K562 (cell line): ENCODE results near the gene TRIM38. TPM values are rescaled to one million over a fixed set of nuclear protein-coding genes. Genes with fewer than 3 reads are reported as not detected.
A peak's percentile ranks its signal among the peaks of the same experiment; 100 is the strongest.

Source experiments
- ATAC-seq: fragments of 200-7000 bp; cut with Tn5 transposase; 3 replicates; pipeline ENCODE4 v1.9.1; 2020; ENCODE audit warnings: moderate library complexity
- BruUV-seq: library from RNA; stranded (reverse); fragments of 400-500 nt; replicated peaks from 2 replicates; lab custom pipeline; 2021; lab: Mats Ljungman, UMichigan
- CTCF ChIA-PET: fragments of 300-600 bp; formaldehyde crosslinking; extraction: SDS; loops from one replicate; lab custom pipeline; 2021; ENCODE audit warnings: low intra/inter-chr PET ratio; lab: Yijun Ruan, JAX
- POLR2A ChIA-PET: fragments of 300-600, 350-650 bp; sonication (Branson Sonifier 250); formaldehyde crosslinking; extraction: SDS; loops from one replicate; lab custom pipeline; 2021; ENCODE audit warnings: antibody characterized with exemption, inconsistent platforms; lab: Yijun Ruan, JAX
- DNase-seq, 4 experiments: peaks; one replicate each; pipeline versions ENCODE4 v3.0.0 to v3.0.0-alpha.2; 2011 to 2018; ENCODE audit warnings: low spot score in 3 of 4, mixed read lengths in 3 of 4; ENCODE audit errors: extremely low read depth in 1 of 4
- FAIRE-seq: peaks from 2 replicates; lab custom pipeline; 2011; peaks lifted over from hg19 to GRCh38; lab: Jason Lieb, UNC
- H2AFZ ChIP-seq: 2 replicates; pipeline ENCODE4 v1.6.0; 2011; ENCODE audit warnings: low read depth, low read length, control low read depth, inconsistent platforms
- H3K27ac ChIP-seq: fragments of 200-600 bp; 3 replicates; pipeline ENCODE4 v1.8.0; 2011; ENCODE audit warnings: low read depth, mild to moderate bottlenecking, control low read depth, inconsistent platforms, low read length, moderate library complexity, mixed read lengths; ENCODE audit errors: extremely low read depth
- H3K27me3 ChIP-seq, 2 experiments: fragments of 300-600 bp in 1 of 2; 2 replicates in 1 of 2; 3 replicates in 1 of 2; pipeline versions ENCODE4 v1.6.0 to v1.8.0; 2011; ENCODE audit warnings: inconsistent platforms in 2 of 2, low read length in 2 of 2, mild to moderate bottlenecking in 1 of 2, mixed read lengths in 1 of 2, moderate library complexity in 1 of 2; ENCODE audit not compliant: control insufficient read depth in 2 of 2, insufficient read depth in 2 of 2
- H3K36me3 ChIP-seq: fragments of 300-600 bp; 3 replicates; pipeline ENCODE4 v1.8.0; 2011; ENCODE audit warnings: mild to moderate bottlenecking, low read length, inconsistent platforms; ENCODE audit not compliant: control insufficient read depth, insufficient read depth
- H3K4me1 ChIP-seq, 2 experiments: fragments of 200-600 bp in 1 of 2; replicated peaks in 1 of 2; 2 replicates in 1 of 2; 3 replicates in 1 of 2; pipeline versions ENCODE4 v1.5.1 to v1.8.0; 2011; ENCODE audit warnings: inconsistent platforms in 2 of 2, low read length in 2 of 2, mild to moderate bottlenecking in 1 of 2, mixed read lengths in 1 of 2, moderate library complexity in 1 of 2; ENCODE audit not compliant: control insufficient read depth in 2 of 2, insufficient read depth in 2 of 2
- H3K4me2 ChIP-seq: 2 replicates; pipeline ENCODE4 v1.6.1; 2011; ENCODE audit warnings: low read length, control low read depth, inconsistent platforms, mixed read lengths; ENCODE audit not compliant: insufficient read depth
- H3K4me3 ChIP-seq: fragments of 200-600 bp; sonication (generic), shearing (Covaris generic); 2 replicates; pipeline ENCODE4 v1.5.1; 2016; ENCODE audit warnings: control low read depth, inconsistent platforms
- H3K79me2 ChIP-seq: fragments of 200-600 bp; 3 replicates; pipeline ENCODE4 v1.8.0; 2011; ENCODE audit warnings: low read length, inconsistent platforms; ENCODE audit not compliant: control insufficient read depth, insufficient read depth
- H3K9ac ChIP-seq, 2 experiments: 2 replicates each; pipeline versions ENCODE4 v1.6.0 to v1.6.1; 2011; ENCODE audit warnings: low read depth in 2 of 2, low read length in 2 of 2, control low read depth in 1 of 2, inconsistent platforms in 1 of 2, mild to moderate bottlenecking in 1 of 2, mixed read lengths in 1 of 2; ENCODE audit not compliant: insufficient read depth in 1 of 2
- H3K9me1 ChIP-seq: one replicate; pipeline ENCODE4 v1.6.0; 2011; ENCODE audit warnings: inconsistent platforms, mild to moderate bottlenecking, low read length, moderate library complexity; ENCODE audit not compliant: control insufficient read depth, insufficient read depth
- H3K9me3 ChIP-seq: replicated peaks from 2 replicates; pipeline ENCODE4 v1.5.1; 2011; ENCODE audit warnings: low read depth, low read length, inconsistent platforms; ENCODE audit not compliant: control insufficient read depth, insufficient read depth
- H4K20me1 ChIP-seq: replicated peaks from 2 replicates; pipeline ENCODE4 v1.6.1; 2011; ENCODE audit warnings: low read length, inconsistent platforms, mixed read lengths; ENCODE audit not compliant: control insufficient read depth, insufficient read depth
- DEAF1 ChIP-seq: fragments of 450-650 bp; formaldehyde crosslinking; IDR thresholded peaks from 2 replicates; pipeline ENCODE4 v1.4.0; 2020; ENCODE audit warnings: mild to moderate bottlenecking, moderate library complexity
- E2F3 ChIP-seq: fragments of 250-450 bp; sonication (Bioruptor Pico); IDR thresholded peaks from 2 replicates; pipeline ENCODE4 v1.4.0; 2020; ENCODE audit warnings: mild to moderate bottlenecking
- ELF4 ChIP-seq: fragments of 450-650 bp; formaldehyde crosslinking; IDR thresholded peaks from 2 replicates; pipeline ENCODE4 v1.4.0; 2022; ENCODE audit warnings: missing genetic modification characterization
- FOXK2 ChIP-seq, 2 experiments: fragments of 450-650 bp; IDR thresholded peaks in 1 of 2; conservative IDR thresholded peaks in 1 of 2; 2 replicates each; pipeline ENCODE4 v1.6.1; 2016; ENCODE audit warnings: low read depth in 2 of 2, mild to moderate bottlenecking in 1 of 2
- MLLT1 ChIP-seq, 2 experiments: fragments of 450-650 bp; IDR thresholded peaks; 2 replicates each; pipeline ENCODE4 v1.6.1; 2016
- NONO ChIP-seq, 2 experiments: fragments of 200-400 bp in 1 of 2; fragments of 450-650 bp in 1 of 2; formaldehyde crosslinking in 1 of 2; IDR thresholded peaks; 2 replicates each; pipeline ENCODE4 v1.6.1; 2017; ENCODE audit warnings: low read depth in 2 of 2, mild to moderate bottlenecking in 2 of 2, moderate library complexity in 2 of 2, low read length in 1 of 2
- SIN3A ChIP-seq, 2 experiments: fragments of 150-350 bp in 1 of 2; IDR thresholded peaks; 2 replicates each; pipeline ENCODE4 v1.6.1; 2011 to 2016; ENCODE audit warnings: borderline replicate concordance in 2 of 2, low read depth in 2 of 2, low read length in 2 of 2, mild to moderate bottlenecking in 2 of 2, moderate library complexity in 2 of 2; ENCODE audit not compliant: control insufficient read depth in 1 of 2
- SPI1 ChIP-seq: IDR thresholded peaks from 2 replicates; pipeline ENCODE4 v1.6.1; 2011; ENCODE audit warnings: low read depth, low read length, control low read depth, borderline replicate concordance
- ZC3H4 ChIP-seq: sonication (generic); formaldehyde crosslinking; IDR thresholded peaks from 2 replicates; pipeline ENCODE4 v1.9.0; 2021; ENCODE audit warnings: missing genetic modification reagents, borderline replicate concordance
- ZSCAN29 ChIP-seq: fragments of 450-650 bp; IDR thresholded peaks from 2 replicates; pipeline ENCODE4 v1.6.1; 2017
- WGBS: fragments of 100-300 bp; shearing (Covaris generic); methylation state at CpG from one replicate; pipeline ENCODE4 v1.1.6; 2016; ENCODE audit warnings: low coverage, mixed read lengths; ENCODE audit not compliant: insufficient coverage; ENCODE audit errors: missing lambda C conversion rate; 5-methylcytosine and 5-hydroxymethylcytosine counted together
- in situ Hi-C: fragments of 300-500 bp; cut with MboI; formaldehyde crosslinking; loops from 4 replicates; pipeline ENCODE4 v1.15.0; 2018; ENCODE audit warnings: inconsistent platforms, mixed read lengths
- intact Hi-C: fragments of 100-400 bp; cut with micrococcal nuclease; formaldehyde crosslinking; loops from 2 replicates; pipeline ENCODE4 v1.14.2; 2022
- polyA plus RNA-seq, 8 experiments: library from polyadenylated mRNA; depleted of rRNA in 4 of 8; stranded (reverse) in 5 of 8; unstranded in 3 of 8; fragments of >200 nt; fragmentation: Nextera tagmentation in 2 of 8; fragmentation: Illumina TruSeq in 1 of 8; extraction: Ambion mirVana in 2 of 8; extraction: Trizol in 1 of 8; gene quantifications; 2 replicates each; pipeline versions ENCODE4 v1.2.1 to v1.2.3, GENCODE V29; 2011 to 2014; ENCODE audit warnings: inconsistent platforms in 1 of 8, missing spikeins in 1 of 8
- total RNA-seq, 7 experiments: library from RNA; depleted of rRNA in 6 of 7; stranded (reverse); fragments of >200 nt in 6 of 7; fragmentation: Illumina TruSeq in 2 of 7; extraction: Trizol in 2 of 7; gene quantifications; 2 replicates each; pipeline versions ENCODE4 v1.2.1 to v1.2.3, GENCODE V29; 2011 to 2021; ENCODE audit warnings: low replicate concordance in 1 of 7
- TF ChIP-seq, protein P1 (sequence below): sonication (generic); formaldehyde crosslinking; IDR thresholded peaks from 2 replicates; pipeline ENCODE4 v1.4.0; 2020; ENCODE audit warnings: mild to moderate bottlenecking, missing genetic modification reagents

Gene TRIM38
- total and polyA plus RNA-seq, 9 of the 15 experiments (the other 6 are each of a cell fraction or from before 2014, with no cell fraction given), result 1.7 to 6.7 (median 6.3) TPM

- TF ChIP-seq, protein P1, sequence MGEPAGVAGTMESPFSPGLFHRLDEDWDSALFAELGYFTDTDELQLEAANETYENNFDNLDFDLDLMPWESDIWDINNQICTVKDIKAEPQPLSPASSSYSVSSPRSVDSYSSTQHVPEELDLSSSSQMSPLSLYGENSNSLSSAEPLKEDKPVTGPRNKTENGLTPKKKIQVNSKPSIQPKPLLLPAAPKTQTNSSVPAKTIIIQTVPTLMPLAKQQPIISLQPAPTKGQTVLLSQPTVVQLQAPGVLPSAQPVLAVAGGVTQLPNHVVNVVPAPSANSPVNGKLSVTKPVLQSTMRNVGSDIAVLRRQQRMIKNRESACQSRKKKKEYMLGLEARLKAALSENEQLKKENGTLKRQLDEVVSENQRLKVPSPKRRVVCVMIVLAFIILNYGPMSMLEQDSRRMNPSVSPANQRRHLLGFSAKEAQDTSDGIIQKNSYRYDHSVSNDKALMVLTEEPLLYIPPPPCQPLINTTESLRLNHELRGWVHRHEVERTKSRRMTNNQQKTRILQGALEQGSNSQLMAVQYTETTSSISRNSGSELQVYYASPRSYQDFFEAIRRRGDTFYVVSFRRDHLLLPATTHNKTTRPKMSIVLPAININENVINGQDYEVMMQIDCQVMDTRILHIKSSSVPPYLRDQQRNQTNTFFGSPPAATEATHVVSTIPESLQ (CRISPR knock-in tag), result 0 out of 2 replicates have a peak, but pooled peaks have one; percentile 83
- TF ChIP-seq MLLT1 (IDR thresholded peaks at IDR 0.05) (peak in 1 of 2 experiments; percentile 78; a peak in 2 of 4 replicates), ZSCAN29 (no peak)
- TF ChIP-seq, all 486 proteins: peak for 104
Measured at GRCh38 chr6:26020329-26021000, 57.9 kb downstream of the TRIM38 start (continued).

- H3K4me2 ChIP-seq, result peak overlapping the region; percentile 83
- H3K27me3 ChIP-seq, result no peaks in the 10 kb centered on the region
- H3K36me3 ChIP-seq, result no peaks in the 10 kb centered on the region; the same call in 2 of the 3 replicates
- H3K4me3 ChIP-seq, result peak overlapping the region; percentile 49
- BruUV-seq, result no TSS peak
- 14% methylated on average over 23 of the region's 23 CpGs for WGBS
- ATAC-seq (peak; percentile 8), DNase-seq (peak in 1 of 4 experiments; percentile 79), FAIRE-seq (no peak)
- ChIA-PET CTCF (no interaction called here), POLR2A (interaction anchor here (0.6 to 9.5 kb wide), 28 partner anchors 11 to 1610 kb away, joined by 3 to 206 read pairs (median 4); partner anchors contain the start of genes HFE and TRIM38)
- H3K9me3 ChIP-seq, result peaks cover 7% of the 10 kb centered on the region
- in situ Hi-C loops (loop anchor here (5.0 kb wide), 1 partner anchor 81 kb away; a partner anchor contains a TSS), intact Hi-C loops (loop anchor here (10.0 kb wide), 1 partner anchor 1246 kb away; the partner anchor contains the start of gene GMNN)
- H4K20me1 ChIP-seq, result no peaks in the 10 kb centered on the region
- peaks cover 19 to 32% of the 10 kb centered on the region in 2 experiments for H3K4me1 ChIP-seq
- peaks cover 37% of the 10 kb centered on the region for H3K79me2 ChIP-seq
- peak overlapping the region; percentile 96 for H3K27ac ChIP-seq
- no peaks in the 10 kb centered on the region for H3K9me1 ChIP-seq
- peak overlapping the region; percentile 86 for H2AFZ ChIP-seq
- H3K9ac ChIP-seq, result peak overlapping the region; percentile 90 to 91
- TF ChIP-seq DEAF1 (0 out of 2 replicates have a peak, but pooled peaks have one; percentile 11), E2F3 (CRISPR knock-in tag) (no peak), ELF4 (CRISPR knock-in tag) (no peak), FOXK2 (conservative IDR thresholded peaks at IDR 0.05 in 1 of 2, IDR thresholded peaks at IDR 0.05 in 1 of 2; ENCODE audit: low read depth in 2 of 2) (0 out of 4 replicates have a peak, but pooled peaks of 1 of the 2 experiments have one; percentile 11), SIN3A (IDR thresholded peaks at IDR 0.05; ENCODE audit: borderline replicate concordance in 2 of 2, control insufficient read depth in 1 of 2, low read depth in 2 of 2, low read length in 2 of 2) (0 out of 4 replicates have a peak, but pooled peaks of 1 of the 2 experiments have one; percentile 42), ZC3H4 (CRISPR knock-in tag) (no peak), NONO (IDR thresholded peaks at IDR 0.05; ENCODE audit: low read depth in 2 of 2, low read length in 1 of 2) (no peak), SPI1 (no peak)
- TF ChIP-seq, protein P1 (CRISPR knock-in tag), result no peak
Measured at GRCh38 chr6:26021001-26021349, 58.4 kb downstream of the TRIM38 start.
